ENCODE results near the gene TMEM132A. TPM values are rescaled to one million over a fixed set of nuclear protein-coding genes. Genes with fewer than 3 reads are reported as not detected.
A peak's percentile ranks its signal among the peaks of the same experiment; 100 is the strongest.

TMEM132A gene
- total and polyA plus RNA-seq, 2 of the 13 experiments (the other 11 are each of a cell fraction or from before 2014, with no cell fraction given), result 11.1 to 32.9 TPM

DNA sequence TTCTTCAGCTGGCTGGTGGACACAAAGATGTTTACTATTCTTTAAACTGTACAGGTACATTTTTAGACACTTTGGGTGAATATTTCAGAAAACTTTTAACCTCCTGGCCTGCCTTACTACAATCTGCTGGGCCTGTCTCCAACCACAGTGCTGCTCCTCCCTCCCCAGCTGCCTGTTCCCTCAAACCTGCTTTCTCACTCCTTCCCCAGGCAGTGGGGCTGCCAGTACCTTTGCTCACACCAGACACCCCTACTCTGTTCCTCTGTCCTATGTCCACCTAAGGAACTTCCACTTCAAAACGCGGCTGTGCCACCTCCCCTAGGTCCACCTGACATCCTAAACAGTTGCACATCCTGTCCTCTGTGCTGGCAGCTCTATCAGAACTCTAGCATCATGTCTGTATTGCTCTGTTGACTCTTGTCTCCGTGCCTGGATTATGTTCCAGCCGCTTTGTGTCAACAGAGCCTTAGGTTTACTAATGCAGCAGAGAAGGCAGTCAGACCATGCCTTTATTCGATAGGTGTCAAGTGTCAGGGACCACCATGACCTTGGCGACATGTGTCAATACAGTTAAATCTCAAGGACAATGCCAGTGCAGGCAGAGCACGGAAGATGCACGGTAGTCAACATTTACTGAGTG, 43.5 kb upstream of the TMEM132A start (continued):
- TF ChIP-seq, protein P1, sequence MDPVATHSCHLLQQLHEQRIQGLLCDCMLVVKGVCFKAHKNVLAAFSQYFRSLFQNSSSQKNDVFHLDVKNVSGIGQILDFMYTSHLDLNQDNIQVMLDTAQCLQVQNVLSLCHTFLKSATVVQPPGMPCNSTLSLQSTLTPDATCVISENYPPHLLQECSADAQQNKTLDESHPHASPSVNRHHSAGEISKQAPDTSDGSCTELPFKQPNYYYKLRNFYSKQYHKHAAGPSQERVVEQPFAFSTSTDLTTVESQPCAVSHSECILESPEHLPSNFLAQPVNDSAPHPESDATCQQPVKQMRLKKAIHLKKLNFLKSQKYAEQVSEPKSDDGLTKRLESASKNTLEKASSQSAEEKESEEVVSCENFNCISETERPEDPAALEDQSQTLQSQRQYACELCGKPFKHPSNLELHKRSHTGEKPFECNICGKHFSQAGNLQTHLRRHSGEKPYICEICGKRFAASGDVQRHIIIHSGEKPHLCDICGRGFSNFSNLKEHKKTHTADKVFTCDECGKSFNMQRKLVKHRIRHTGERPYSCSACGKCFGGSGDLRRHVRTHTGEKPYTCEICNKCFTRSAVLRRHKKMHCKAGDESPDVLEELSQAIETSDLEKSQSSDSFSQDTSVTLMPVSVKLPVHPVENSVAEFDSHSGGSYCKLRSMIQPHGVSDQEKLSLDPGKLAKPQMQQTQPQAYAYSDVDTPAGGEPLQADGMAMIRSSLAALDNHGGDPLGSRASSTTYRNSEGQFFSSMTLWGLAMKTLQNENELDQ (CRISPR knock-in tag; IDR thresholded peaks at IDR 0.05; ENCODE audit: borderline replicate concordance), result no peak
- TF ChIP-seq, protein P2, sequence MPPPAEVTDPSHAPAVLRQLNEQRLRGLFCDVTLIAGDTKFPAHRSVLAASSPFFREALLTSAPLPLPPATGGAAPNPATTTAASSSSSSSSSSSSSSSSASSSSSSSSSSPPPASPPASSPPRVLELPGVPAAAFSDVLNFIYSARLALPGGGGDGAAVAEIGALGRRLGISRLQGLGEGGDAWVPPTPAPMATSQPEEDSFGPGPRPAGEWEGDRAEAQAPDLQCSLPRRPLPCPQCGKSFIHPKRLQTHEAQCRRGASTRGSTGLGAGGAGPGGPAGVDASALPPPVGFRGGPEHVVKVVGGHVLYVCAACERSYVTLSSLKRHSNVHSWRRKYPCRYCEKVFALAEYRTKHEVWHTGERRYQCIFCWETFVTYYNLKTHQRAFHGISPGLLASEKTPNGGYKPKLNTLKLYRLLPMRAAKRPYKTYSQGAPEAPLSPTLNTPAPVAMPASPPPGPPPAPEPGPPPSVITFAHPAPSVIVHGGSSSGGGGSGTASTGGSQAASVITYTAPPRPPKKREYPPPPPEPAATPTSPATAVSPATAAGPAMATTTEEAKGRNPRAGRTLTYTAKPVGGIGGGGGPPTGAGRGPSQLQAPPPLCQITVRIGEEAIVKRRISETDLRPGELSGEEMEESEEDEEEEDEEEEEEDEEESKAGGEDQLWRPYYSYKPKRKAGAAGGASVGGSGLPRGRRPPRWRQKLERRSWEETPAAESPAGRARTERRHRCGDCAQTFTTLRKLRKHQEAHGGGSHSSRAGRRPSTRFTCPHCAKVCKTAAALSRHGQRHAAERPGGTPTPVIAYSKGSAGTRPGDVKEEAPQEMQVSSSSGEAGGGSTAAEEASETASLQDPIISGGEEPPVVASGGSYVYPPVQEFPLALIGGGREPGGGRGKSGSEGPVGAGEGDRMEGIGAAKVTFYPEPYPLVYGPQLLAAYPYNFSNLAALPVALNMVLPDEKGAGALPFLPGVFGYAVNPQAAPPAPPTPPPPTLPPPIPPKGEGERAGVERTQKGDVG (CRISPR knock-in tag; IDR thresholded peaks at IDR 0.05; ENCODE audit: borderline replicate concordance), result peak; percentile 87; the same call in 1 of the 2 replicates
- TF ChIP-seq ZNF83 (CRISPR knock-in tag; IDR thresholded peaks at IDR 0.05; ENCODE audit: borderline replicate concordance), result no peak
- TF ChIP-seq HIVEP1 (CRISPR knock-in tag; IDR thresholded peaks at IDR 0.05), result peak; percentile 79
- TF ChIP-seq, protein P3, sequence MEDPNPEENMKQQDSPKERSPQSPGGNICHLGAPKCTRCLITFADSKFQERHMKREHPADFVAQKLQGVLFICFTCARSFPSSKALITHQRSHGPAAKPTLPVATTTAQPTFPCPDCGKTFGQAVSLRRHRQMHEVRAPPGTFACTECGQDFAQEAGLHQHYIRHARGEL (CRISPR knock-in tag; IDR thresholded peaks at IDR 0.05), result no peak
- no peak for TF ChIP-seq ZNF468 (CRISPR knock-in tag; IDR thresholded peaks at IDR 0.05)
- peak; percentile 90 for TF ChIP-seq ZMYM3 (CRISPR knock-in tag; IDR thresholded peaks at IDR 0.05)
- TF ChIP-seq, protein P4, sequence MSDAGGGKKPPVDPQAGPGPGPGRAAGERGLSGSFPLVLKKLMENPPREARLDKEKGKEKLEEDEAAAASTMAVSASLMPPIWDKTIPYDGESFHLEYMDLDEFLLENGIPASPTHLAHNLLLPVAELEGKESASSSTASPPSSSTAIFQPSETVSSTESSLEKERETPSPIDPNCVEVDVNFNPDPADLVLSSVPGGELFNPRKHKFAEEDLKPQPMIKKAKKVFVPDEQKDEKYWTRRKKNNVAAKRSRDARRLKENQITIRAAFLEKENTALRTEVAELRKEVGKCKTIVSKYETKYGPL (CRISPR knock-in tag; IDR thresholded peaks at IDR 0.05), result no peak
- TF ChIP-seq, protein P5, sequence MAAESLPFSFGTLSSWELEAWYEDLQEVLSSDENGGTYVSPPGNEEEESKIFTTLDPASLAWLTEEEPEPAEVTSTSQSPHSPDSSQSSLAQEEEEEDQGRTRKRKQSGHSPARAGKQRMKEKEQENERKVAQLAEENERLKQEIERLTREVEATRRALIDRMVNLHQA (CRISPR knock-in tag; IDR thresholded peaks at IDR 0.05), result no peak
- TF ChIP-seq, protein P6, sequence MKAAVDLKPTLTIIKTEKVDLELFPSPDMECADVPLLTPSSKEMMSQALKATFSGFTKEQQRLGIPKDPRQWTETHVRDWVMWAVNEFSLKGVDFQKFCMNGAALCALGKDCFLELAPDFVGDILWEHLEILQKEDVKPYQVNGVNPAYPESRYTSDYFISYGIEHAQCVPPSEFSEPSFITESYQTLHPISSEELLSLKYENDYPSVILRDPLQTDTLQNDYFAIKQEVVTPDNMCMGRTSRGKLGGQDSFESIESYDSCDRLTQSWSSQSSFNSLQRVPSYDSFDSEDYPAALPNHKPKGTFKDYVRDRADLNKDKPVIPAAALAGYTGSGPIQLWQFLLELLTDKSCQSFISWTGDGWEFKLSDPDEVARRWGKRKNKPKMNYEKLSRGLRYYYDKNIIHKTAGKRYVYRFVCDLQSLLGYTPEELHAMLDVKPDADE (CRISPR knock-in tag; IDR thresholded peaks at IDR 0.05), result no peak
- TF ChIP-seq PCBP1 (IDR thresholded peaks at IDR 0.05; ENCODE audit: borderline replicate concordance, low read depth, low read length), result no peak
- peak; percentile 83 for TF ChIP-seq HOXA5 (CRISPR knock-in tag; IDR thresholded peaks at IDR 0.05)
- no peak for TF ChIP-seq ZNF577 (CRISPR knock-in tag; IDR thresholded peaks at IDR 0.05; ENCODE audit: borderline replicate concordance, low read depth)
- no peak; the same call in 1 of the 2 replicates for TF ChIP-seq ZBTB42 (CRISPR knock-in tag; IDR thresholded peaks at IDR 0.05)
- TF ChIP-seq ZNF615 (CRISPR knock-in tag; IDR thresholded peaks at IDR 0.05; ENCODE audit: borderline replicate concordance), result no peak
- no peak for TF ChIP-seq KLF13 (CRISPR knock-in tag; IDR thresholded peaks at IDR 0.05)
- peak; percentile 88; the same call in 1 of the 2 replicates for TF ChIP-seq ZNF350 (CRISPR knock-in tag; IDR thresholded peaks at IDR 0.05; ENCODE audit: borderline replicate concordance, low read depth)
- TF ChIP-seq CREB1 (IDR thresholded peaks at IDR 0.05), result no peak
- peak; percentile 74 for TF ChIP-seq CREB1 (CRISPR knock-in tag; IDR thresholded peaks at IDR 0.05)
- TF ChIP-seq ZNF670 (CRISPR knock-in tag; IDR thresholded peaks at IDR 0.05; ENCODE audit: borderline replicate concordance), result peak; percentile 50; the same call in 1 of the 2 replicates
- peak; percentile 42; the same call in 1 of the 2 replicates for TF ChIP-seq NCOR1 (IDR thresholded peaks at IDR 0.05; ENCODE audit: borderline replicate concordance, low read length)
- peak; percentile 93 for TF ChIP-seq ZNF878 (CRISPR knock-in tag; IDR thresholded peaks at IDR 0.05)
